HEK293T (cell line): ENCODE results near the gene GAL3ST2.

Experiments
- CTCF ChIA-PET: fragments of 350-600 bp; formaldehyde crosslinking; extraction: SDS; loops from one replicate; lab custom pipeline; 2021; ENCODE audit warnings: antibody characterized with exemption, inconsistent platforms; lab: Yijun Ruan, JAX
- POLR2A ChIA-PET: fragments of 350-600 bp; formaldehyde crosslinking; extraction: SDS; loops from one replicate; lab custom pipeline; 2020; ENCODE audit warnings: antibody characterized with exemption, inconsistent platforms; lab: Yijun Ruan, JAX
- DNase-seq: peaks from one replicate; pipeline ENCODE4 v3.0.0; 2012; ENCODE audit warnings: mixed read lengths; ENCODE audit errors: extremely low spot score
- ARNT ChIP-seq: fragments of 450-650 bp; IDR thresholded peaks from 2 replicates; pipeline ENCODE4 v1.6.1; 2017; ENCODE audit warnings: mild to moderate bottlenecking
- BHLHE40 ChIP-seq: fragments of 450-650 bp; IDR thresholded peaks from 2 replicates; pipeline ENCODE4 v1.6.1; 2016; ENCODE audit warnings: mild to moderate bottlenecking, moderate library complexity, borderline replicate concordance
- CTBP1 ChIP-seq: fragments of 450-650 bp; IDR thresholded peaks from 2 replicates; pipeline ENCODE4 v1.6.1; 2016; ENCODE audit warnings: borderline replicate concordance
- ELF4 ChIP-seq: fragments of 450-650 bp; IDR thresholded peaks from 2 replicates; pipeline ENCODE4 v1.6.1; 2017; ENCODE audit warnings: antibody characterized with exemption
- FOXA1 ChIP-seq: fragments of 450-650 bp; IDR thresholded peaks from 2 replicates; pipeline ENCODE4 v1.6.1; 2016; ENCODE audit warnings: mild to moderate bottlenecking
- FOXK2 ChIP-seq: fragments of 450-650 bp; IDR thresholded peaks from 2 replicates; pipeline ENCODE4 v1.6.1; 2016; ENCODE audit warnings: mild to moderate bottlenecking
- FOXM1 ChIP-seq: fragments of 450-650 bp; IDR thresholded peaks from 2 replicates; pipeline ENCODE4 v1.6.1; 2017; ENCODE audit warnings: mild to moderate bottlenecking, borderline replicate concordance
- HDGF ChIP-seq: fragments of 450-650 bp; IDR thresholded peaks from 2 replicates; pipeline ENCODE4 v1.6.1; 2017; ENCODE audit warnings: antibody characterized with exemption, borderline replicate concordance
- L3MBTL2 ChIP-seq: fragments of 450-650 bp; conservative IDR thresholded peaks from 2 replicates; pipeline ENCODE4 v1.6.1; 2016; ENCODE audit warnings: mild to moderate bottlenecking
- LEF1 ChIP-seq: fragments of 450-650 bp; IDR thresholded peaks from 2 replicates; pipeline ENCODE4 v1.6.1; 2017; ENCODE audit warnings: mild to moderate bottlenecking, borderline replicate concordance
- NFRKB ChIP-seq: fragments of 450-650 bp; IDR thresholded peaks from 2 replicates; pipeline ENCODE4 v1.6.1; 2016; ENCODE audit warnings: mild to moderate bottlenecking, moderate library complexity
- PKNOX1 ChIP-seq: fragments of 450-650 bp; IDR thresholded peaks from 2 replicates; pipeline ENCODE4 v1.6.1; 2016
- SP1 ChIP-seq: fragments of 450-650 bp; IDR thresholded peaks from 2 replicates; pipeline ENCODE4 v1.6.1; 2017
- SUZ12 ChIP-seq: fragments of 450-650 bp; IDR thresholded peaks from 2 replicates; pipeline ENCODE4 v1.6.1; 2016; ENCODE audit warnings: mild to moderate bottlenecking
- TARDBP ChIP-seq: fragments of 450-650 bp; IDR thresholded peaks from 2 replicates; pipeline ENCODE4 v1.6.1; 2016
- ZNF384 ChIP-seq: fragments of 450-650 bp; IDR thresholded peaks from 2 replicates; pipeline ENCODE4 v1.6.1; 2016

Gene GAL3ST2

DNA sequence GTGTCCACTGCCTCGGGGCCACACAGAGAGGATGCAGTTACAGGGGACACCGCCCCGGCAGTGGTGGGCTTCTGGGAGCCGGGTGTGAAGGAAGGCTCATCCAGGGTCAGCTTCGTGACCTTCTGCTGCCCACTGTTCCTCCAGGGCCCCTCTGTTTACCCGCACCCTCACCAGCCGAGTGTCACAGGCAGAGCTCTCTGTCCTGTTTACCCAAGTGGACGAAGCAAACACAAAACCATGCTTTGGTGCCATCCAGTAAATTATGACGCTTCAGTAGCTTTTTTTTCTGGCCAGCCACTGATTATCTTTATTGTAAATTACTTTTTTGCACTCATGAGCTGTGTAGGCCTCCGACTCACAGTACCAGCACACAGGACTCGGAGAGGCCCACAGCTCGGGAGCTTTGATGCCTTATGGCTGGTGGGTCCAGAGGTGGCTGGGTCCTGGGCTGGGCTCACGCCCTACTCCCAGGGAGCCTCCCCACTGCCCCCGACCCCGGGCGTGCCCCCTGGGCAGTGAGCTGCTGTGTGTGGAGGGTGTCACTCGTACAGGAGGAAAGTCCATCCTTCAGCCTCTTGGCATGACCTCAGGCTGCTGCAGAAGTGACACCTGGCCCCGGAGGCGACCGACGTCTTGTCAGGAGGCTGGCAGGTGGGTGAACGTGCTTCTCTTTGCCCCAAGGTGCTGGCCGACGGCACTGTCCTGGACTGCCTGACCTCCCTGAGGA lies 32.4 kb upstream of the GAL3ST2 start:
- TF ChIP-seq FOXK2 = no peak
- no peak for TF ChIP-seq SUZ12
- TF ChIP-seq ARNT = no peak
- TF ChIP-seq ZNF384 = no peak
- TF ChIP-seq BHLHE40 = no peak
- TF ChIP-seq PKNOX1 = no peak
- no peak for TF ChIP-seq LEF1
- TF ChIP-seq FOXM1 = no peak
- TF ChIP-seq CTBP1 = no peak
- no peak for TF ChIP-seq L3MBTL2
- no peak for TF ChIP-seq TARDBP
- TF ChIP-seq ELF4 = no peak
- no peak for TF ChIP-seq HDGF
- no peak for TF ChIP-seq FOXA1
- TF ChIP-seq NFRKB = no peak
- no peak for DNase-seq
- ChIA-PET POLR2A (no interaction called here), CTCF (no interaction called here)

GRCh38 chr2:241745276-241745675 lies 31.3 kb upstream of the GAL3ST2 start:
- DNase-seq = no peak
- TF ChIP-seq TARDBP (no peak), ELF4 (no peak), FOXM1 (no peak), ARNT (no peak), BHLHE40 (no peak), LEF1 (no peak)
- ChIA-PET CTCF (no interaction called here), POLR2A (no interaction called here)

- no peak for DNase-seq
- ChIA-PET POLR2A (no interaction called here), CTCF (no interaction called here)
- TF ChIP-seq BHLHE40 = no peak
- TF ChIP-seq FOXK2 = no peak
- TF ChIP-seq LEF1 = no peak
- TF ChIP-seq HDGF = no peak
- TF ChIP-seq ZNF384 = no peak
- no peak for TF ChIP-seq FOXA1
- TF ChIP-seq CTBP1 = no peak
- TF ChIP-seq ELF4 = no peak
- TF ChIP-seq TARDBP = no peak
- TF ChIP-seq SUZ12 = no peak
- TF ChIP-seq PKNOX1 = no peak
- no peak for TF ChIP-seq ARNT
- TF ChIP-seq FOXM1 = no peak
- no peak for TF ChIP-seq L3MBTL2
- no peak for TF ChIP-seq NFRKB
These were observed 30.5 kb upstream of the GAL3ST2 start for GRCh38 chr2:241746084-241746483.

- no peak for TF ChIP-seq SP1
- TF ChIP-seq PKNOX1 = no peak
- no peak for TF ChIP-seq FOXM1
- TF ChIP-seq HDGF = no peak
- TF ChIP-seq NFRKB = no peak
- no peak for TF ChIP-seq L3MBTL2
- TF ChIP-seq ARNT = no peak
- TF ChIP-seq ZNF384 = no peak
- TF ChIP-seq LEF1 = no peak
- no peak for TF ChIP-seq BHLHE40
- no peak for TF ChIP-seq TARDBP
- no peak for TF ChIP-seq SUZ12
- no peak for TF ChIP-seq CTBP1
- TF ChIP-seq FOXA1 = no peak
- TF ChIP-seq FOXK2 = no peak
- ChIA-PET POLR2A (no interaction called here), CTCF (no interaction called here)
- no peak for DNase-seq
These were observed 28.0 kb upstream of the GAL3ST2 start for GRCh38 chr2:241748468-241749256.

DNA sequence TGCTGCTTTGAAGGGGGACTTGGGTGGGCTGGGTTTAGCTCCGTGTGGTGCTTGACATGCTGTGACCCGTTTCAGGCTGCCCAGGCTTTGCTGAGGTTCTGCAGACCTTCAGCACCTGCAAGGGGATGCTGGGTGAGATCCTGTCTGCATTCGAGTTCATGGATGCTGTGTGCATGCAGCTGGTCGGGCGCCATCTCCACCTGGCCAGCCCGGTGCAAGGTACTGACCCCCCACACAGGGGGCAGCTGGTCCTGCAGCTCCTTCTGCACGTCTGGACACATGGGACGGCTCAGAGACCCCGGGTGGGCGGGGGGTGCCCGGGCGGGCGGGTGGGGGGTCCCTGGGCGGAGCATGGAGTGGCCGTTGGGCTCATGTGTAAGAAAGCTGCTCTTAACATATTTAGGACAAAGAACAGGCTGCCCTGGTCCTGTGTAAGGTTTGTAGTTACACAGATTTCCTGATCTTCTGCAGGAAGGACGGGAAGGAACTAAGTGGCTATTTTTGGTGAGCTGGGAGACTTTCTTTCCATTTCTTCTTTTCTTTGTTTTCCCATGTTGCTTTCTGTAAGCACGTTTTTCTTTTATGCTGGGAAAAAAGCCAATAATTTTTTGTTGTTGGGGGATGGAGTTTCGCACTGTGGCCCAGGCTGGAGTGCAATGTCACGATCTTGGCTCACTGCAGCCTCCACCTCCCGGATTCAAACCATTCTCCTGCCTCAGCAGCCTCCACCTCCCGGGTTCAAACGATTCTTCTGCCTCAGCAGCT lies 26.4 kb upstream of the GAL3ST2 start:
- CTCF ChIA-PET = interaction anchor here (0.5 kb wide), 1 partner anchor 46 kb away, joined by 3 read pairs; no protein-coding TSS in a partner anchor
- no peak for DNase-seq
- TF ChIP-seq NFRKB (no peak), SUZ12 (no peak), FOXM1 (no peak), PKNOX1 (no peak), ZNF384 (no peak)
- POLR2A ChIA-PET = no interaction called here
